ENCODE data around the gene WDR37. TPM values are rescaled to one million over a fixed set of nuclear protein-coding genes. Genes with fewer than 3 reads are reported as not detected.

Gene WDR37
- total RNA-seq, 1 experiment from 2014 or later, result 4.5 TPM

DNA sequence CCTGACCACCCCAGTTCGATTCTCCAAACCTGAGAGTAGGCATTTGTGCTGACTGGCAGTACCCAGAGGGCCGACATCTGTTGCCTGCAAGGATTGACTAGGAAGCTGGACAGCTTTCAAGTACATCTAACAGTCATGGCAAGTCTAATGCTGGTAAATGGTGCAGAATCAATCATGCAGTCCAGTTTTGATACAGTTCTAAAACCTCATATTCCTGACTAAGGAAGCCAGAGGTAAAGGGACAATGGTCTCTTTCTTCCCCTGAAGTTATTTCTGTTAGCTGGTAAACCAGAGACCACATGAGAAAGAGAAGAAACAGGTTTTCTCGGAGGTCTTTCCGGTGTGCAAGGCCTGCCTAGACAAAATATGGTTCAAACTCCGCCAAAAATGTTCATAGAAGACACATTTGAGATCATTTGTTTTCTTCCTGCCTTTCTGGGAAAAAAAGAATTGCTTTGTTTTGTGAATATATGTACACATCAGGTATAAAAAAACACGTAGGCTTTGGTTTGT, 97.1 kb downstream of the WDR37 start:
- Histone ChIP-seq H3K4me1 (ENCODE audit: insufficient read depth, low read length) (no peaks in the 10 kb centered on the region), H3K4me3 (ENCODE audit: low read length) (no peak overlapping the region), H3K36me3 (ENCODE audit: low read depth, low read length) (no peaks in the 10 kb centered on the region), H3K9ac (ENCODE audit: low read length) (no peak overlapping the region), H2AFZ (ENCODE audit: low read length) (no peak overlapping the region), H3F3A (ENCODE audit: low read length, unreplicated experiment) (no peaks in the 10 kb centered on the region), H3K27ac (ENCODE audit: low read length) (no peak overlapping the region), H4K20me1 (ENCODE audit: low read length) (no peaks in the 10 kb centered on the region), H3K9me3 (ENCODE audit: low read length) (no peaks in the 10 kb centered on the region), H3K4me2 (ENCODE audit: low read length) (no peak overlapping the region), H3K9me2 (replicated peaks; ENCODE audit: low read length) (no peaks in the 10 kb centered on the region), H3K79me2 (ENCODE audit: low read length) (no peaks in the 10 kb centered on the region), H3K27me3 (ENCODE audit: low read length) (peaks cover 12% of the 10 kb centered on the region; the same call in 1 of the 2 replicates)
- no peak for TF ChIP-seq EZH2phosphoT487 (IDR thresholded peaks at IDR 0.05; ENCODE audit: borderline replicate concordance, low read length)
- TF ChIP-seq CTCF (conservative IDR thresholded peaks at IDR 0.05; ENCODE audit: low read depth, low read length), result no peak
- no peak for TF ChIP-seq EZH2 (IDR thresholded peaks at IDR 0.05; ENCODE audit: low read length, unreplicated experiment)
- DNase-seq (no peak), ATAC-seq (no peak)
- intact Hi-C loops (cut with micrococcal nuclease), result no loop called here
- POLR2A ChIA-PET (ENCODE audit: unreplicated experiment), result no interaction called here
- BruUV-seq (replicated peaks), result no TSS peak
- CTCF ChIA-PET, result no interaction called here

DNA sequence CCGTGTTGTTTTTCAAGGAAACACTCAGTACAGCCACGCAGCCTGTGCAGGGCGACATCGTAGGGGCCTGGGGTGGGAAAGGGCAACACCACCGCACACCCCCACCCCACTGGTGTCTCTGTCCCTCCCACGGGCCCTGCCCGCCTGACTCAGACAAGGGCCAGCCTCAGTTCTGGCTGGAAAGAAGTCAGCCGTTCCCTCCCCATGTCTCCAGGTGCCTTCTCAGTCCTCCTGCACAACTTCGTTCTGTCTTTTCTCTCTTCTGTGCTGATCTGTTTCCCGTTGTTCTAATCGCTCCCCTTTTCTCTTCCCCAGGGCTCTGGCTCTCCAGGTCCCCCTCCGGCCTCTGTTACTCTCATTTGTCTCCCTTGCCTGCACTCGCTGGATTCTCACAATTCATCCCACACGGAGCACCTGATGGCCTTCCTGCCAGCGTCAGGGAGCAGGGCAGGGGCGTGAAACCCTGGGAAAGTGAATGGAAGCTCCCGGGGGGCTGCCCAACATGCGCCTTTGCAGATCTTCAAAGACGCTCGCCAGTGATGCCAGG, 97.7 kb downstream of the WDR37 start:
- no peaks in the 10 kb centered on the region for H3K36me3 ChIP-seq (ENCODE audit: low read depth, low read length)
- ChIA-PET CTCF (no interaction called here), POLR2A (ENCODE audit: unreplicated experiment) (no interaction called here)
- no peak overlapping the region for H3K27ac ChIP-seq (ENCODE audit: low read length)
- no peak for DNase-seq
- ATAC-seq, result no peak
- H3K27me3 ChIP-seq (ENCODE audit: low read length), result peaks cover 12% of the 10 kb centered on the region; the same call in 1 of the 2 replicates
- BruUV-seq (replicated peaks), result no TSS peak
- no peaks in the 10 kb centered on the region for H3K79me2 ChIP-seq (ENCODE audit: low read length)
- no peaks in the 10 kb centered on the region for H3K9me3 ChIP-seq (ENCODE audit: low read length)
- no peak overlapping the region for H3K4me3 ChIP-seq (ENCODE audit: low read length)
- H3K9ac ChIP-seq (ENCODE audit: low read length), result no peak overlapping the region
- no peaks in the 10 kb centered on the region for H3F3A ChIP-seq (ENCODE audit: low read length, unreplicated experiment)
- no peak overlapping the region for H3K4me2 ChIP-seq (ENCODE audit: low read length)
- H3K4me1 ChIP-seq (ENCODE audit: insufficient read depth, low read length), result no peaks in the 10 kb centered on the region
- intact Hi-C loops (cut with micrococcal nuclease), result no loop called here
- no peaks in the 10 kb centered on the region for H4K20me1 ChIP-seq (ENCODE audit: low read length)
- no peaks in the 10 kb centered on the region for H3K9me2 ChIP-seq (replicated peaks; ENCODE audit: low read length)
- H2AFZ ChIP-seq (ENCODE audit: low read length), result no peak overlapping the region
- no peak for TF ChIP-seq EZH2 (IDR thresholded peaks at IDR 0.05; ENCODE audit: low read length, unreplicated experiment)
- no peak for TF ChIP-seq EZH2phosphoT487 (IDR thresholded peaks at IDR 0.05; ENCODE audit: borderline replicate concordance, low read length)
- no peak for TF ChIP-seq CTCF (conservative IDR thresholded peaks at IDR 0.05; ENCODE audit: low read depth, low read length)

DNA sequence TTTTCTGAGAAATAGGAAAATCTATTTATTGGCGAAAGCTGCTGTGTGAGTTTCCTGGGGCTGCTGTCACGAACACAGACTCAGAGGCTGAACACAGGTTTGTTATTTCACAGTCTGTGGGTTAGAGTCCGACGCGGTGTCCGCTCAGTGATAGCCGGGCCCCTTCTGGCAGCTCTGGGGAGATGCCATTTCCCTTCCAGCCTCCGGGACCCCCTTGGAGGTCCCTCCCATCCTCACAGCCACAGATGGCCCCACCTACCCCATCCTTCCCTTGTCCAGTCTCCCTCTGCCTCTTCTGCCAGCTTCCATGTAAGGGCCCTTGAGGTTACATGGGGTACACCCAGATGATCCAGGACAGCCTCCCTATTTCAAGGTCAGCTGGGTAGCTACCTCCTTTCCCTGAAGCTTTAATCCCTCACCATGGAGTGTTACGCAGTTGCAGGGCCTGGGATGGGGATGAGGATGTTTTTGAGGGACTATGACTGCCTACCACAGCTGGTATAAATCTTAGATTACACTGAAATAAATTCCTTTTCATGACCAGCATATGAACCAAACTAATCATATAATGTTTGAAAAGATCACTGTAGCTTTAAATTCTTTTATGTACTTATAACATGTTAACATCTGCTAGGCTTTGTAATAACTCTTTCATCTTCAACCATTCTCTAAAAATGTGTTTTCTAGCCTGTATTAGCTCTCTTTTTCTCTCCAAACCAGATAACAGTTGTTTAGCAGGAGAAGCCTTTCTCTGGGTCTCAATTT, 98.5 kb downstream of the WDR37 start:
- Histone ChIP-seq H3K9ac (ENCODE audit: low read length) (no peak overlapping the region), H3K27ac (ENCODE audit: low read length) (no peak overlapping the region), H3K36me3 (ENCODE audit: low read depth, low read length) (no peaks in the 10 kb centered on the region), H3K27me3 (ENCODE audit: low read length) (peaks cover 12% of the 10 kb centered on the region; the same call in 1 of the 2 replicates), H3K9me2 (replicated peaks; ENCODE audit: low read length) (no peaks in the 10 kb centered on the region), H3K4me2 (ENCODE audit: low read length) (no peak overlapping the region), H3K9me3 (ENCODE audit: low read length) (no peaks in the 10 kb centered on the region), H3K4me1 (ENCODE audit: insufficient read depth, low read length) (no peaks in the 10 kb centered on the region), H2AFZ (ENCODE audit: low read length) (no peak overlapping the region), H4K20me1 (ENCODE audit: low read length) (no peaks in the 10 kb centered on the region), H3F3A (ENCODE audit: low read length, unreplicated experiment) (no peaks in the 10 kb centered on the region), H3K4me3 (ENCODE audit: low read length) (no peak overlapping the region), H3K79me2 (ENCODE audit: low read length) (no peaks in the 10 kb centered on the region)
- ChIA-PET CTCF (no interaction called here), POLR2A (ENCODE audit: unreplicated experiment) (no interaction called here)
- TF ChIP-seq EZH2 (IDR thresholded peaks at IDR 0.05; ENCODE audit: low read length, unreplicated experiment), result no peak
- no peak for TF ChIP-seq CTCF (conservative IDR thresholded peaks at IDR 0.05; ENCODE audit: low read depth, low read length)
- ATAC-seq (no peak), DNase-seq (no peak)
- intact Hi-C loops (cut with micrococcal nuclease), result no loop called here
- no TSS peak for BruUV-seq (replicated peaks)
